WTC11 (cell line): ENCODE data around the gene ARHGEF17. TPM values are rescaled to one million over a fixed set of nuclear protein-coding genes. Genes with fewer than 3 reads are reported as not detected.
A peak's percentile ranks its signal among the peaks of the same experiment; 100 is the strongest.

ENCODE experiments used
- ATAC-seq: fragments of 200-7000 bp; cut with Tn5 transposase; 2 replicates; pipeline ENCODE4 v1.10.0; 2021; ENCODE audit warnings: mild to moderate bottlenecking, moderate library complexity
- CTCF ChIA-PET: fragments of 300-600 bp; sonication (Branson Sonifier 250); formaldehyde crosslinking; loops from one replicate; lab custom pipeline; 2021; ENCODE audit warnings: antibody characterized with exemption; lab: Charles Lee
- POLR2A ChIA-PET: fragments of 350-600 bp; sonication (Branson Sonifier 250); formaldehyde crosslinking; loops from one replicate; lab custom pipeline; 2021; ENCODE audit warnings: antibody characterized with exemption; lab: Charles Lee
- DNase-seq: peaks from one replicate; pipeline ENCODE4 v3.0.0; 2021; ENCODE audit warnings: low spot score
- H3K27ac Mint-ChIP-seq: 2 replicates; pipeline ENCODE4 v1.8.0; 2021; ENCODE audit warnings: mixed read lengths
- H3K27me3 Mint-ChIP-seq: 2 replicates; pipeline ENCODE4 v1.8.0; 2021; ENCODE audit warnings: low read depth, mild to moderate bottlenecking, moderate library complexity, mixed read lengths
- H3K36me3 Mint-ChIP-seq: 2 replicates; pipeline ENCODE4 v1.8.0; 2021; ENCODE audit warnings: mixed read lengths
- H3K4me1 Mint-ChIP-seq: 2 replicates; pipeline ENCODE4 v1.8.0; 2022; ENCODE audit warnings: mixed read lengths
- H3K4me3 Mint-ChIP-seq: 2 replicates; pipeline ENCODE4 v1.8.0; 2021; ENCODE audit warnings: mild to moderate bottlenecking, moderate library complexity, mixed read lengths
- H3K9me3 Mint-ChIP-seq: 2 replicates; pipeline ENCODE4 v1.8.0; 2021; ENCODE audit warnings: mixed read lengths
- ARID4B ChIP-seq: sonication (generic); formaldehyde crosslinking; IDR thresholded peaks from 2 replicates; pipeline ENCODE4 v1.8.0; 2023; ENCODE audit warnings: missing genetic modification reagents, mild to moderate bottlenecking, borderline replicate concordance
- ATF2 ChIP-seq: sonication (generic); formaldehyde crosslinking; IDR thresholded peaks from 2 replicates; pipeline ENCODE4 v1.8.1; 2022; ENCODE audit warnings: low read depth, missing genetic modification reagents, borderline replicate concordance
- ATF3 ChIP-seq: sonication (generic); formaldehyde crosslinking; conservative IDR thresholded peaks from 2 replicates; pipeline ENCODE4 v1.8.1; 2022; ENCODE audit warnings: mild to moderate bottlenecking, missing genetic modification reagents
- CDX4 ChIP-seq: fragments of 250-450 bp; sonication (Bioruptor Pico); IDR thresholded peaks from 2 replicates; pipeline ENCODE4 v1.9.0; 2021; ENCODE audit warnings: moderate library complexity, mild to moderate bottlenecking, inconsistent platforms, borderline replicate concordance
- CREB1 ChIP-seq: sonication (generic); formaldehyde crosslinking; IDR thresholded peaks from 2 replicates; pipeline ENCODE4 v1.8.0; 2023; ENCODE audit warnings: mild to moderate bottlenecking, missing genetic modification reagents
- CREM ChIP-seq: sonication (generic); formaldehyde crosslinking; IDR thresholded peaks from 2 replicates; pipeline ENCODE4 v1.8.1; 2022; ENCODE audit warnings: mild to moderate bottlenecking, missing genetic modification reagents, moderate library complexity
- CTCF ChIP-seq: fragments of 200-600 bp; IDR thresholded peaks from 2 replicates; pipeline ENCODE4 v1.8.0; 2022; ENCODE audit warnings: antibody characterized with exemption
- E2F4 ChIP-seq: sonication (generic); formaldehyde crosslinking; IDR thresholded peaks from 2 replicates; pipeline ENCODE4 v1.8.1; 2022; ENCODE audit warnings: low read depth, mild to moderate bottlenecking, moderate library complexity, missing genetic modification reagents, borderline replicate concordance
- EMX1 ChIP-seq: fragments of 250-450 bp; sonication (Bioruptor Pico); IDR thresholded peaks from 2 replicates; pipeline ENCODE4 v1.8.0; 2021; ENCODE audit warnings: mild to moderate bottlenecking
- FOXJ3 ChIP-seq: sonication (generic); formaldehyde crosslinking; IDR thresholded peaks from 2 replicates; pipeline ENCODE4 v1.9.0; 2021; ENCODE audit warnings: missing genetic modification reagents, mild to moderate bottlenecking, borderline replicate concordance
- GRHL2 ChIP-seq: fragments of 250-450 bp; sonication (Bioruptor Pico); IDR thresholded peaks from 2 replicates; pipeline ENCODE4 v1.8.0; 2022; ENCODE audit warnings: mild to moderate bottlenecking, moderate library complexity; ENCODE audit not compliant: insufficient replicate concordance, severe bottlenecking
- IRF2 ChIP-seq: sonication (generic); formaldehyde crosslinking; IDR thresholded peaks from 2 replicates; pipeline ENCODE4 v1.8.0; 2022; ENCODE audit warnings: low read depth, missing genetic modification reagents, borderline replicate concordance
- MAX ChIP-seq: sonication (generic); formaldehyde crosslinking; IDR thresholded peaks from 2 replicates; pipeline ENCODE4 v1.8.0; 2022; ENCODE audit warnings: mild to moderate bottlenecking, missing genetic modification reagents
- MLX ChIP-seq: sonication (generic); formaldehyde crosslinking; IDR thresholded peaks from 2 replicates; pipeline ENCODE4 v1.8.1; 2023; ENCODE audit warnings: mild to moderate bottlenecking, missing genetic modification reagents, moderate library complexity
- MYBL2 ChIP-seq: sonication (generic); formaldehyde crosslinking; IDR thresholded peaks from 2 replicates; pipeline ENCODE4 v1.8.1; 2023; ENCODE audit warnings: mild to moderate bottlenecking, moderate library complexity, missing genetic modification reagents
- NFATC4 ChIP-seq: fragments of 250-450 bp; sonication (Bioruptor Pico); IDR thresholded peaks from 2 replicates; pipeline ENCODE4 v1.9.0; 2021; ENCODE audit warnings: mild to moderate bottlenecking
- NFE2L1 ChIP-seq: sonication (generic); formaldehyde crosslinking; IDR thresholded peaks from 2 replicates; pipeline ENCODE4 v1.8.1; 2023; ENCODE audit warnings: missing genetic modification reagents
- OVOL2 ChIP-seq: fragments of 250-450 bp; sonication (Bioruptor Pico); IDR thresholded peaks from 2 replicates; pipeline ENCODE4 v1.9.0; 2021; ENCODE audit warnings: mild to moderate bottlenecking, borderline replicate concordance
- RELA ChIP-seq: sonication (generic); formaldehyde crosslinking; IDR thresholded peaks from 2 replicates; pipeline ENCODE4 v1.8.1; 2022; ENCODE audit warnings: missing genetic modification reagents, mild to moderate bottlenecking, borderline replicate concordance
- SMAD4 ChIP-seq: sonication (generic); formaldehyde crosslinking; IDR thresholded peaks from 2 replicates; pipeline ENCODE4 v1.8.0; 2022; ENCODE audit warnings: mild to moderate bottlenecking, missing genetic modification reagents
- USF2 ChIP-seq: sonication (generic); formaldehyde crosslinking; IDR thresholded peaks from 2 replicates; pipeline ENCODE4 v1.8.1; 2023; ENCODE audit warnings: mild to moderate bottlenecking, missing genetic modification reagents, moderate library complexity
- ZBTB21 ChIP-seq: sonication (generic); formaldehyde crosslinking; IDR thresholded peaks from 2 replicates; pipeline ENCODE4 v1.8.1; 2023; ENCODE audit warnings: mild to moderate bottlenecking, missing genetic modification reagents, borderline replicate concordance
- ZNF121 ChIP-seq: sonication (generic); formaldehyde crosslinking; IDR thresholded peaks from 2 replicates; pipeline ENCODE4 v1.8.0; 2023; ENCODE audit warnings: missing genetic modification reagents
- total RNA-seq: library from RNA; stranded (reverse); gene quantifications from 3 replicates; pipeline ENCODE4 v1.2.3, GENCODE V29; 2021

Gene ARHGEF17
- total RNA-seq, 1 experiment from 2014 or later = 18.2 TPM

- ChIA-PET POLR2A (interaction anchor here (0.5 to 1.2 kb wide), 3 partner anchors 27 to 1130 kb away, joined by 3 to 5 read pairs (median 3); no protein-coding TSS in a partner anchor), CTCF (interaction anchor here (0.9 to 6.5 kb wide), 29 partner anchors 8 to 299 kb away, joined by 3 to 124 read pairs (median 6); partner anchors contain the start of gene ARHGEF17)
- Mint-ChIP-seq H3K27ac (peak overlapping the region; percentile 63), H3K9me3 (no peaks in the 10 kb centered on the region), H3K4me1 (peaks cover 8% of the 10 kb centered on the region), H3K4me3 (peak overlapping the region; percentile 57), H3K36me3 (no peaks in the 10 kb centered on the region), H3K27me3 (peaks cover 7% of the 10 kb centered on the region)
- ATAC-seq = peak; percentile 94
- peak; percentile 94 for DNase-seq
- no peak for TF ChIP-seq CREB1
- TF ChIP-seq MAX (CRISPR knock-in tag) = peak; percentile 76; the same call in 1 of the 2 replicates
- TF ChIP-seq CREM (CRISPR knock-in tag) = peak; percentile 65; the same call in 1 of the 2 replicates
- TF ChIP-seq CTCF = no peak
- 0 out of 2 replicates have a peak, but pooled peaks have one; percentile 30 for TF ChIP-seq ZNF121
- peak; percentile 47; the same call in 1 of the 2 replicates for TF ChIP-seq ARID4B (CRISPR knock-in tag)
- TF ChIP-seq ATF3 = no peak
- no peak for TF ChIP-seq EMX1 (CRISPR knock-in tag)
- TF ChIP-seq NFE2L1 (CRISPR knock-in tag) = no peak
- no peak for TF ChIP-seq MYBL2 (CRISPR knock-in tag)
- TF ChIP-seq ZBTB21 (CRISPR knock-in tag) = peak; percentile 61; the same call in 1 of the 2 replicates
- TF ChIP-seq RELA (CRISPR knock-in tag) = no peak
- TF ChIP-seq IRF2 (CRISPR knock-in tag) = no peak
- TF ChIP-seq ATF2 = no peak
- TF ChIP-seq FOXJ3 (CRISPR knock-in tag) = no peak
- no peak for TF ChIP-seq NFATC4
- TF ChIP-seq USF2 = peak; percentile 27; the same call in 1 of the 2 replicates
- TF ChIP-seq GRHL2 (CRISPR knock-in tag) = no peak
- TF ChIP-seq MLX (CRISPR knock-in tag) = no peak
- TF ChIP-seq SMAD4 = no peak
- no peak for TF ChIP-seq E2F4 (CRISPR knock-in tag)
- TF ChIP-seq OVOL2 (CRISPR knock-in tag) = no peak
- TF ChIP-seq CDX4 (CRISPR knock-in tag) = no peak
These were observed 54.1 kb downstream of the ARHGEF17 start for GRCh38 chr11:73361953-73362776.
